Superior temporal gyrus (tissue), 1 donor: ENCODE measurements around the gene LLGL2.
"Not testable (repeated sequence)": the region's sequence is repeated elsewhere in the genome, so short reads cannot be mapped to it uniquely, and the experiment has no call there.

Source experiments
- DNase-seq: peaks from one replicate; pipeline ENCODE4 v3.0.0-alpha.2; 2016; ENCODE audit errors: extremely low spot score

The LLGL2 gene

DNA sequence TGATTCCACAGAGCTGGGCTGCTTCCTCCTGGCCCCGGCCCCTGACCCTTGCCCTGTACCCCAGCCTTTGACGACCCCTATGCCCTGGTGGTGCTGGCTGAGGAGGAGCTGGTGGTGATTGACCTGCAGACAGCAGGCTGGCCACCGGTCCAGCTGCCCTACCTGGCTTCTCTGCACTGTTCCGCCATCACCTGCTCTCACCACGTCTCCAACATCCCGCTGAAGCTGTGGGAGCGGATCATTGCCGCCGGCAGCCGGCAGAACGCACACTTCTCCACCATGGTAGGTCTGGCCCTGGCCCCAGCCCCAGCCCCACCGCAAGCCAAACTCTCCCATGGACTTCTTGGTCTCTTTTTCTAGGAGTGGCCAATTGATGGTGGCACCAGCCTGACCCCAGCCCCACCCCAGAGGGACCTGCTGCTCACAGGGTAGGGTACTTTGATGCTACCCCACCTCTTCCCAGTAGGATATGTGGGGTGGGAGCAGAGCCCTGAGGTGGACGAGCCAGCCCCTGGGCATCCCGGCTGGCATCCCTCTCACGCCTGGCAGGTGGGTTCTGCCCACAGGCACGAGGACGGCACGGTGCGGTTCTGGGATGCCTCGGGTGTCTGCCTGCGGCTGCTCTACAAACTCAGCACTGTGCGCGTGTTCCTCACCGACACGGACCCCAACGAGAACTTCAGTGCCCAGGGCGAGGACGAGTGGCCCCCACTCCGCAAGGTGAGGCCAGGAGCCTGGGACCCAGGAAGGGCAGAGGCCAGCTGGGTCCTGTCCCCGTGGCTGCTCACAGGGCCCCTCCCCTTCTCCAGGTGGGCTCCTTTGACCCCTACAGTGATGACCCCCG, 43.1 kb downstream of the LLGL2 start:
- no peak for DNase-seq

DNA sequence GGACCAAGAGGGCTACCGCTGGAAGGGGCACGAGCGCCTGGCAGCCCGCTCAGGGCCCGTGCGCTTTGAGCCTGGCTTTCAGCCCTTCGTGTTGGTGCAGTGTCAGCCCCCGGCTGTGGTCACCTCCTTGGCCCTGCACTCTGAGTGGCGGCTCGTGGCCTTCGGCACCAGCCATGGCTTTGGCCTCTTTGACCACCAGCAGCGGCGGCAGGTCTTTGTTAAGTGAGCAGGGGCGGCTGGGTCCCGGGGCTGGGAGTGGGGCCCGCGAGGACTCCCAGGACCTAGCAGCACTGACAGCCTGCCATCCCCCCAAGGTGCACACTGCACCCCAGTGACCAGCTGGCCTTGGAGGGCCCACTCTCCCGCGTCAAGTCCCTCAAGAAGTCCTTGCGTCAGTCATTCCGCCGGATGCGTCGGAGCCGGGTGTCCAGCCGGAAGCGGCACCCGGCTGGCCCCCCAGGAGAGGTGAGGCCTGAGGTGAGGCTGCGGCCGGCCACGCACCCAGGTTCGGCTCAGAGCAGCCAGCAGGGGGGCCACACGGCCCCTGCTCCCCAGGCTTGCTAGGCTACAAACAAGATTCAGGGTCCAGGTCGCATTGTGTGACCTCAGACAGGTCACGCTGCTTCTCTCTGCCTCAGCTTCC, 44.7 kb downstream of the LLGL2 start:
- no peak for DNase-seq

DNA sequence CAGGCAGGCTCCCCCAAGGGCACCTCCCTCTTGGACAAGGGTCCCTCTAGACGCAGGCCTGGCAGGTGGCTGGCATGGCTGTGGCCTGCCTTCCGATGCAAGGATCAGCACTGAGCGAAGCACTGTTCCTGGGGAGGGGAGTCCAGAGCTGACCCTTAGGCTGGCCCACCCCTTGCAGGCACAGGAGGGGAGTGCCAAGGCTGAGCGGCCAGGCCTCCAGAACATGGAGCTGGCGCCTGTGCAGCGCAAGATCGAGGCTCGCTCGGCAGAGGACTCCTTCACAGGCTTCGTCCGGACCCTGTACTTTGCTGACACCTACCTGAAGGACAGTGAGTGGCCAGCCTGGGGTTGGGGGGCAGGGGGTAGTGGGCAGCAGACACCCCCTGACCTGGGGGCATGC, 45.3 kb downstream of the LLGL2 start:
- DNase-seq: no peak

DNA sequence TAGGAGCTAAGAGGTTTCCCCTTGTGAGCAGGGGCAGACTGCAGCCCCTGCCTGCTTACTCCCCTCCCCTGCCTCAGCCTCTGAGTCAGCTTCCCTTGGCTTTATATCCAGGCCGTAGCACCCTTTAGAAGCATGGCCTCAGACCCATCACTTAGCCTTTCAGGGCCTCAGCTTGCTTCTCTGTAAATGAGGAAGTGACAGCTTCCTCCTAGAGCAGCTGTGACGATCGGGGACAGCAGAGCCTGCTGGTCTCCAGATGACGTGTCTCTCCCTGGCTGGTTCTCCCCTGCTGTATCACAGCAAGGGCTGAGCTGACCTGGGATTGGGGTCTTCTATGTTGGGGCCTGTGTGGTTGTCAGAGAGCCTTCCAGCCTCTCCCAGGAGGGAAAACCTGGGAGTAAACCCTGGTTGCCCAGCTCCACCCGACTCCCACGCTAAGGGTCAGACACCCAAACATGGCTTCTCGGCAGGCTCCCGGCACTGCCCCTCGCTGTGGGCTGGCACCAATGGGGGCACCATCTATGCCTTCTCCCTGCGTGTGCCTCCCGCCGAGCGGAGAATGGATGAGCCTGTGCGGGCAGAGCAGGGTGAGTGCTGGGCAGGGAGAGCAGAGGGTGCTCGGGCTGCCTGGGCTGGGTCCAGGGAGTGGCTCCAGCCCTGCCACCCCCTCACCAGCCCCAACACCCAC, 45.8 kb downstream of the LLGL2 start:
- no peak for DNase-seq

DNA sequence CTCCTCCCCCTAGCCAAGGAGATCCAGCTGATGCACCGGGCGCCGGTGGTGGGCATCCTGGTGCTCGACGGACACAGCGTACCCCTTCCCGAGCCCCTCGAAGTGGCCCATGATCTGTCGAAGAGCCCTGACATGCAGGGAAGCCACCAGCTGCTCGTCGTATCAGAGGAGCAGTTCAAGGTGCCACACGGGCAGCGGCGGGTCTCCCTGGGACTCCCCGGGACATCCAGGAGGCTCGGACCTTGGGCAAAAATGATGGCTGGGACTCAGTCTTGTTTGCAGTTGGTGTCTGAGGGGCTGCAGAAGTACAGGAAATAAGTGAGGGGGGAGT, 46.4 kb downstream of the LLGL2 start:
- no peak for DNase-seq

DNA sequence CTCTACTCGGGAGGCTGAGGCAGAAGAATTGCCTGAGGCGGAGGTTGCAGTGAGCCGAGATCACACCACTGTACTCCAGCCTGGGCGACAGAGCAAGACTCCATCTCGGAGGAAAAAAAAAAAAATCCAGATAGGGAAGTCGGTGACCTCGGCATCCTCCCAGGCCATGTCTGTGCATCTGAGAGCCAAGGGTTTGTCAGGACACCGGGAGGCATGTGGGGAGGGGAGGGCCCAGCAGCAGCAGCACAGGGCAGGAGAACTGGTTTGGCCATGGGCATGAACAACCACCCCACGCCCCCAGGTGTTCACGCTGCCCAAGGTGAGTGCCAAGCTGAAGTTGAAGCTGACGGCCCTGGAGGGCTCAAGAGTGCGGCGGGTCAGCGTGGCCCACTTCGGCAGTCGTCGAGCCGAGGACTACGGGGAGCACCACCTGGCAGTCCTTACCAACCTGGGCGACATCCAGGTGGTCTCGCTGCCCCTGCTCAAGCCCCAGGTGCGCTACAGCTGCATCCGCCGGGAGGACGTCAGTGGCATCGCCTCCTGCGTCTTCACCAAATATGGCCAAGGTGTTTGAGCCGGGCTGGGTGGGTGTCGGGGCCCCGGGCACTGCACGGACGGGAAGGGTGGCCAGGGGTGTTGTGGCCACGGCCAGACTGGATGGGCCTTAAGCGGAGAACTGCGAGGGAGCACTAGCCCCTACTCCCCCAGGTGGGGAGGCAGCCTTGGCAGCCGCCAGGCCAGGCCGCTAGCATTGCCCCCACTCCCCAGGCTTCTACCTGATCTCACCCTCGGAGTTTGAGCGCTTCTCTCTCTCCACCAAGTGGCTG, 47.4 kb downstream of the LLGL2 start:
- DNase-seq: no peak

DNA sequence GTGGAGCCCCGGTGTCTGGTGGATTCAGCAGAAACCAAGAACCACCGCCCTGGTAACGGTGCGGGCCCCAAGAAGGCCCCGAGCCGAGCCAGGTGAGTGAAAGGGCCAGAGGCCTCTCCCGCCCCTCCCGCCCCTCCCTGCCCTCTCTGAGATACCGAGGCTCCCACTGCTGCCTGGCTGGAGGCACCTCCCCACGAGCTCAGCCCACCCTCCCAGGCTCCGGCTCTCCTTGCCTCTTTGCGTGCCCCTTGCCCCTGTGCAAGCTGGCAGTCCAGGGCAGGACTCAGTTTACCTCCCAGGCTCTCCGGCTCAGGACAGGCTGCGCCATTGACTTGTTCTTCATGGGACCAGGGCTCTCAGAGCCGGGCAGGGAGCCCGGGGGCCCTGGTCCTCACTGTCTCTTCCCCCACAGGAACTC, 48.1 kb downstream of the LLGL2 start:
- DNase-seq: no peak

DNA sequence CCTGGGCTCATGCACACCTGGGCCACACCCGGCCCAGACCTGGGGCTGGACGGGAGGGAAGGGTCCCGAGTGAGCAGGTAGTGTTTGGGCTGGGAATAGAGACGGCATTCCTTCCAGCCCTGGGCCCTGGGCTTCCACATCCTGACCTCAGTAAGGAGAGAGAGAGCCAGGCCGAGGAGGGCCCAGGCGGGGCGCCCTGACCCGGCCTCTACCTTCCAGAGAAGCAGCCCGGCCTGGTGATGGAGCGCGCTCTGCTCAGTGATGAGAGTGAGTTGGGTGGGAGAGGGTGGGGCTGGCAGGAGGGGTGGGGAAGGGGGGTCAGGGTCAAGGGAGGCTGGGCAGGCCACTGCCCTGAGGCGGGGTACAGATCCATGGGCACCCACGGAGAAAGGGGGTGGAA, 48.5 kb downstream of the LLGL2 start:
- no peak for DNase-seq

DNA sequence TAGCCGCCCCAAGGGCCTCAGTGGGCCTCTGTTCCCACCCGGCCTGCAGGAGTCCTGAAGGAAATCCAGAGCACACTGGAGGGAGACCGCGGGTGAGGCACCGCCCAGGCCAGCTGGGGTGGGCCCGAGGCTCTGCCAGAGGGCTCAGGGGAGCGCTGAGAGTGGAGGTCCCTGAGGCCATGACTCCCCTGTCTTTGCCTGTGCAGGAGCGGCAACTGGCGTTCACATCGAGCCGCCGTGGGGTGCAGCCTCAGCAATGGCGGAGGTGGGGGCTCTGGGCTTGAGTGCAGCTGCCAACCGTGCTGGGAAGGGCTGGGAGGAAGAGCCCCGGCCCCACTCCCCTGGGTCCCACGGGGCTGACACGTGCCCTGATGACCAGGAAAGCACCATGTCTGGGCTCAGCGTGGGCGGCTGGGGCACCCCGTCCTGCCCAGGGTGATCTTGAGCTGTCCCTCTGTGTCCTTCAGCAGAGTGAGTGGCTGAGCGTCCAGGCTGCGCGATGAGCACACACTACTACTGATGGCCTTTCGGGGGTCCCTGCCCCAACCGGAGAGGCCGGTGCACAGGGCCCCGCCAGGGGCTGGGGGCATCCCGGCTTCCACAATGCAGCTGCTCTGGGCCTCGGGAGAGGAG, 49.0 kb downstream of the LLGL2 start:
- no peak for DNase-seq

DNA sequence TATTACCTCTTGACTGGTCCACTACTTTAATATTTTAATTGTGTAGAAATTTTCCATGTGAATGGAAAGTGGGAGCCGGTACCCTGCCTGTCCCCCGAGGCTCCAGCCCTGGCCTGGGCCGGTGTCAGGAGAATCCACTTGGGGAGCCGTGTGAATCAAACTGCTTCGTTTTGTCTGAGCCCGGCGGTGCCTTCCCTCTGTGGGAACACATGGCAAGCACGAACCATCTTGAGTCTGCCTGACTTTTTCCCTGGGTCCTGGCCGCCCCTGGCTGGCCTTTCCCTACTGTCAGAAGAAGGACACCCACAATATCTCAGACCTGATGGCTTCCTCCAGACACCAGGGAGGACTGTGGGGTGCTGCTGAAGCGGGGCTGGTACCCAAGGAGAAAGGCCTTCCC, 49.7 kb downstream of the LLGL2 start:
- DNase-seq: no peak

DNA sequence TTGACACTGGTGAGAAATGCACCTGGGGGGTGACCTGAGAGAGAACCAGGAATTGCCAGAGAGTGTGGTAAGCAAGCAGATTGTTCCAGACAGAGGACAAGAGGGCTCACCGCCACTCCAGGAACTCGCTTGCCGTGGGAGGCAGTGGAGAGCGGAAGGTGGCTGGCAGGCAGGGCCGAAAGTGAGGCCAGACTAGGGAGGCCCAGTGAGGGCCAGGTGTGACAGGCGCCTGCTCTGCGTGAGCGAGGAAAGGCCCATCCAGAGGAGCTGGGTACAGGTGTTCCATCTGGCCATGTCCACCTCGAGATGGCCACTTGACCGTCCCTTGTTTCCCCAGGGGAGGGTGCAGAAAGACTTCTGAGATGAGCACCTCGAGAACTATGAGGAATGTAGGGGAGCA, 50.2 kb downstream of the LLGL2 start:
- DNase-seq: no peak

DNA sequence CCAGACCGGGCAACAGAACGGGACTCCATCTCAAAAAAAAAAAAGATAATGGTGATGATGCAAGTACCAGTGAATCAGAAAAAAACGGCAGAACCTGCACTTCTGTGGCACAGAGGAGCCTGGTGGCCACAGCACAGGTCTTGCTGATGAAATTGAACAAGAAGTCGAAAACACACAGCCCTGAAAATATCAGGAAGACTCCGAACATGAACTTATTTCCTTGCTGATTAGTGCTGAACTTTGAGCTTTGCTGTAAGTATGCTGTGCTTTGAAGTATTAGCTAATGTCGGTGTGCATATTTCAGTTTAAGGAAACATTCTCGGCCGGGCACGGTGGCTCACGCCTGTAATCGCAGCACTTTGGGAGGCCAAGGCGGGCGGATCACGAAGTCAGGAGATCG, 51.2 kb downstream of the LLGL2 start:
- no peak for DNase-seq

DNA sequence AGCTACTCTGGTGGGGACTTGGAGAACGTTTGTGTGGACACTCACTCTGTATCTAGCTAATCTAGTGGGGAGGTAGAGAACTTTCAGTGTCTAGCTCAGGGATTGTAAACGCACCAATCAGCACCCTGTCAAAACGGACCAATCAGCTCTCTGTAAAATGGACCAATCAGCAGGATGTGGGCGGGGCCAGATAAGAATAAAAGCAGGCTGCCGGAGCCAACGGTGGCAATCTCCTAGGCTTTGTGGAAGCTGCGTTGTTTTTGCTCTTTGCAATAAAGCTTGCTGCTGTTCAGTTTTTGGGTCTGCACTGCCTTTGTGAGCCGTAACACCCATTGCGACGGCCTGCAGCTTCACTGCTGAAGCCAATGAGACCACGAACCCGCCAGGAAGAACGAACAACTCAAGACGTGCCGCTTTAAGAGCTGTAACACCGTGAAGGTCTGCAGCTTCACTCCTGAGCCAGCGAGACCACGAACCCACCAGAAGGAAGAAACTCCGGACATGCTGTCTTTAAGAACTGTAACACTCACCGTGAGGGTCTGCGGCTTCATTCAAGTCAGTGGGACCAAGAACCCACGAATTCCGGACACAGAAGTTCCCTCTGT, 55.7 kb downstream of the LLGL2 start:
- not testable (repeated sequence) for DNase-seq

DNA sequence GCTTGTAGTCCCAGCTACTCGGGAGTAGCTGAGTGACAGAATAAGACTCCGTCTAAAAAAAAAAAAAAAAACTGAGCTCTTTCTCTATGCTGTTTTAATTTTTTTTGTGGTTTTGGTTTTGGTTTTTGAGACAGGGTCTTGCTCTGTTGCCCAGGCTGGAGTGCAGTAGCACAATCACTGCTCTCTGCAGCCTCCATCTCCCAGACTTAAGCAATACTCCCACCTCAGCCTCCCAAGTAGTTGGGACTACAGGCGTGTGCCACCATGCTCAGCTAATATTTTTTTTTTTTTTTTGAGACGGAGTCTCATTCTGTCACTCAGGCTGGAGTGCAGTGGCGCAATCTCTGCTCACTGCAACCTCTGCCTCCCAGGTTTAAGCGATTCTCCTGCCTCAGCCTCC, 57.7 kb downstream of the LLGL2 start:
- not testable (repeated sequence) for DNase-seq

DNA sequence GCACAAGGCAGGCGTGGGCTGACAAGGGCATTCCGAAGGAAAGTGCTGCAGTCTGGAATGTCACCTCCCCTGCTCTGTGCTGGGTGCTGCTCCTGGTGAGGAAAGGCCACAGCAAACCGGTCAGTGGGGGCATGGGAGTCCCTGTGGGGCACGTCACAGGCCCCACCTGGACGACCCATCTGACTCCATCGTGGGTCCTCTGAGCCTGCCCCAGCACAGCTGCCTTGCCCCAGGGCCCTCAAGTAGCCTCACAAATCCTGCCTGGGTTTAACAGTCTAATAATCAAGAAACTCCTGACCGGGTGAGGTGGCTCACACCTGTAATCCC, 59.3 kb downstream of the LLGL2 start:
- no peak for DNase-seq

DNA sequence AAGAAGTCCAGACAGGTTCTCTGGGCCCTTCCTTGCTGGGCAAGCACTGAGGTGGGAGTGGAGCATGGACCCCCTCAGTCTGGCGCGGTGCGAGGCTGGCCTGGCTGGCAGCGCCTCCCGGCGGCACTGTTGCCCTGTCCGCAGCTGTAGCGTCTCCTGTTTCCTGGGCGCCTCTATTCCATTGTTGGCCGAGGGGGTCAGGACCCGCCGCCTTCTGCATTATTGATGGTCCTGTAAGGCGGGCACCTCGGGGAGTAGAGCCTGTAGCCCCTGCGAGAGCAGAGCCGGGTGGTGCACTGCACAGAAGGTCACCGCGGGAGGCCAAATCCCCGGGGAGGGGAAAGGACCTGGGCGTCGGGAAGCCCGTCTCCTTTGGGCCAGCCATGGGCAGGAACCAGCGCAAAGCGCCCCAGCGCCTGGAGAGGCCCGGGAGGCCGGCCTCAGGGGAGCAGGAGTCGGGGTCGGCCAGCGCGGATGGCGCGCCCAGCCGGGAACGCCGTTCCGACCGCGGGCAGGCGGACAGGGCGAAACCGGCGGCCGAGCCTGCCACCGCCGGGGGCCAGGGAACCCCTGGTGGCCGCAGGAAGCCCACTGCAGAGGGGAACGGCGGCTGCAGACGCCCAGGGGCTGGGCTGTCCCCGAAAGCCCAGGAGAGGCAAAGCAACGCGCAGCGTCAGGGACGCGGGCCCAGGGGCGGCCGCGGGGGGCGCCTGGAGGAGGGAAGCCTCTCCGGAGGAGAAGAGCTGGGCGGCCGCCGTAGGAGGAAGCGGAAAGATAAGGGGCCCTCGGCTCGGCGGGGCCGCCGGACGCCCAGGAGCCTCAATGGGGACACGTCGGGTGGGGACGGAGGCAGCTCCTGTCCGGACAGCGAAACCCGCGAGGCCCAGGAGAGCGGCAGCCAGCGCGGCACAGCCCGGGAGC, 62.4 kb downstream of the LLGL2 start, which contains the start of gene MYO15B:
Gene MYO15B, plus strand, starts transcription at position 126 of the 921 bp plus-strand sequence. Its CDS starts 258 bp downstream, at position 384.
- peak; percentile 28 for DNase-seq

DNA sequence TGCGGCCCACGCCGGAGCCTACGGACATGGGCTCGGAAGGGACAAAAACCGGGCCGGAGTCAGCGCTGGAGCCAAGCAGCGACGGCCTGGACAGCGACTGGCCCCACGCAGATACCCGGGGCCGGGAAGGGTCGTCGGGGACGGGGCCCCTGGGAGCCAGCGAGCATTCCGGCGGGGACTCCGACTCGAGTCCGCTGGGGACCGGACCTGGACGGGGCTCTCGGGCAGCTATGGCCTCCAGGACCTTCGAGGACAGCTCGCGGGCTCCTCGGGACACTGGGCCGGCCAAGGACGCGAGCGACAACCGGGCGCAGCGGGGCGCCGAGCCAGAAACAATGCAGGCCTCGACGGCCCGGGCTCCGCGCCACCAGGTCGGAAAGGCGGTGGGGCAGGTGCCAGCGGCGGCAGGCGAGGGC, 63.1 kb downstream of the LLGL2 start:
- peak; percentile 12 for DNase-seq

DNA sequence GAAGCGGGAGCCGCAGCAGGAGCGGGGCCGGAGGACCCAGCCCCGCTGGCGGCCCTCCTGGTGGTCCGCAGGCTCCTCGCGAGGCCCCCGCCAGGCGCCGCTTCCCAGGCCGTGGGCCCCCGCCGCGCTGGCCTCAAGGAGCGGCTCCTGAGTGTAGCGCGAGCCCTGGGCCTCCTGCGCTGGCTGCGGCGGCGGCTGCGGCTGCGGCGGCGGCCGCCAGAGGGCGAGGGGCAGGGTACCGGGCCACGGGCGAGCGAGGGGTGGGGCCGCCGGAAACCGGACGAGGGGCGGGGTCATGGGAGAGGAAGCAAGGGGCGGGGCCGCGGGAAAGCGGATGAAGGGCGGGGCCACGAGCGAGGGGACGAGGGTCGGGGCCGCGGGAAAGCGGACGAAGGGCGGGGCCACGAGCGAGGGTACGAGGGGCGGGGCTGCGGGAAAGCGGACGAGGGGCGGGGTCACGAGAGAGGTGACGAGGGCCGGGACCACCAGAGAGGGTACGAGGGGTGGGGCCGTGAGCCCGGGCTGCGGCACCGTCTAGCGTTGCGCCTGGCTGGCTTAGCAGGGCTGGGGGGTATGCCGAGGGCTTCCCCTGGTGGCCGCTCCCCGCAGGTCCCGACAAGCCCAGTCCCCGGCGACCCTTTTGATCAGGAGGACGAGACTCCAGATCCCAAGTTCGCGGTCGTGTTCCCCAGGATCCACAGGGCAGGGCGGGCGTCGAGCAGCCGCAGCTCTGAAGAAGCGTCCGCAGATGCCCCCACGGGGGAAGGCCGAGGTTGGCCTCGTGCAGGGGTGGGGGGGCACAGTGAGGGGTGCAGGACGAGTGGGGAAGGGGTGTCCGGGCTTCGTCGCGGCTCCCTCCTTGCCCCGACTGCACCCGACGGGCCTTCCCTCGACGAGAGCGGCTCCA, 63.8 kb downstream of the LLGL2 start:
- peak; percentile 70 for DNase-seq

DNA sequence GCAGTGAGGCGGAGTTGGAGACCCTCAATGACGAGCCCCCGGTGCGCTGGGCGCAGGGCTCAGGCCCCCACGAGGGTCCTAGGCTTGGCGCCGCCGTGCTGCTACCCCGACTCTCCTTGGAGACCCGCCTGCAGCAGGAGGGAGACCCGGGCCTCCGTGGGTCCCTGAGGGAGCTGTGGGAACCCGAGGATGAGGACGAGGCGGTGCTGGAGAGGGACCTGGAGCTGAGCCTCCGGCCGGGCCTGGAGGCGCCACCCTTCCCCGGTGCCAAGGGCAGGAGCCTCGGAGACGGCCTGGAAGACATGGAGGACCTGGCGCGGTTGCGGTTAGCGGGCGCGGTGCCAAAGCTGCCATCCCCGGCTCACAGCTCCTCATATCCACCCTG, 64.4 kb downstream of the LLGL2 start:
- no peak for DNase-seq
